ENCODE results near the gene CCDC88B.

The CCDC88B gene

GRCh38 chr11:64360448-64360921 lies 20.5 kb downstream of the CCDC88B start:
- no peaks in the 10 kb centered on the region for H3K9me3 ChIP-seq (ENCODE audit: control insufficient read depth, low read length)
- no peak for DNase-seq
- peak overlapping the region; percentile 81 for H3K4me3 ChIP-seq (ENCODE audit: insufficient read depth, low read depth, low read length, poor library complexity, severe bottlenecking)
- H3K4me1 ChIP-seq (ENCODE audit: control insufficient read depth, insufficient read depth, low read length, poor library complexity, severe bottlenecking) = peaks cover 29% of the 10 kb centered on the region
- no peaks in the 10 kb centered on the region for H3K27me3 ChIP-seq (replicated peaks; ENCODE audit: control insufficient read depth, insufficient read depth, low read length, poor library complexity, severe bottlenecking)
- peaks cover 40% of the 10 kb centered on the region for H3K36me3 ChIP-seq (ENCODE audit: control insufficient read depth, insufficient read depth, low read length)
- H3K27ac ChIP-seq (ENCODE audit: insufficient read depth, low read length, poor library complexity, severe bottlenecking) = no peak overlapping the region

DNA sequence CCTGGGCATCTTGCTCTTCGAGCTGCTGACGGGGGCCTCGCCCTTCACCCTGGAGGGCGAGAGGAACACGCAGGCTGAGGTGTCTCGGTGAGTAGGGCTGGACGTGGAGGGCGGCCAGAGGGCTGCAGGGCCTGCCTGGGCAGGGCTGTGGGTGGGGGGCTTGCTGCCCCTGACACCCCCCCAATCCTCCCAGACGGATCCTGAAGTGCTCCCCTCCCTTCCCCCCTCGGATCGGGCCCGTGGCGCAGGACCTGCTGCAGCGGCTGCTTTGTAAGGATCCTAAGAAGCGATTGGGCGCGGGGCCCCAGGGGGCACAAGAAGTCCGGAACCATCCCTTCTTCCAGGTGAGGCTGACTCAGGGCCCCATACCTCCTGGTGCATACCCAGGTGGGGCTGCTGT lies 21.7 kb downstream of the CCDC88B start:
- no peak for DNase-seq
- H3K4me3 ChIP-seq (ENCODE audit: insufficient read depth, low read depth, low read length, poor library complexity, severe bottlenecking) = no peak overlapping the region
- H3K9me3 ChIP-seq (ENCODE audit: control insufficient read depth, low read length) = no peaks in the 10 kb centered on the region
- no peaks in the 10 kb centered on the region for H3K27me3 ChIP-seq (replicated peaks; ENCODE audit: control insufficient read depth, insufficient read depth, low read length, poor library complexity, severe bottlenecking)
- peaks cover 44% of the 10 kb centered on the region for H3K36me3 ChIP-seq (ENCODE audit: control insufficient read depth, insufficient read depth, low read length)
- peaks cover 29% of the 10 kb centered on the region for H3K4me1 ChIP-seq (ENCODE audit: control insufficient read depth, insufficient read depth, low read length, poor library complexity, severe bottlenecking)
- H3K27ac ChIP-seq (ENCODE audit: insufficient read depth, low read length, poor library complexity, severe bottlenecking) = no peak overlapping the region

DNA sequence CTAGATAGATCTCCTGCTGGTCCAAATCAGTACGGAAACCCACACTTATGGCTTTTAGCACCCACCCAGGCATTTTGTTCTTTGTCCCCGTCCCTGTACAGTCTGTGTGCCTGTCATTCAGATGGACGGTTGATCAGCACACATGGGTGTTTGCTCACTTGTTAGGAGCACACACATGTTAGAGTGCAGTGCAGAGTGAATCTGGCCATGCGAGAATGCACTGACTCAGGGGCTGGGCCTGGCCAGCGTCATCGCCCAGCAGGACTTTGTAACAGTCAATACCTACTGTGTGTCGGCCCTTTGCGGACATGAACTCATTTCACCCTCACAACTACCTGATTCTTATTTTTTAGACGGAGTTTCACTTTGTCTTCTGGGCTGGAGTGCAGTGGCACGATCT lies 22.3 kb downstream of the CCDC88B start:
- Histone ChIP-seq H3K27me3 (replicated peaks; ENCODE audit: control insufficient read depth, insufficient read depth, low read length, poor library complexity, severe bottlenecking) (no peaks in the 10 kb centered on the region), H3K9me3 (ENCODE audit: control insufficient read depth, low read length) (no peaks in the 10 kb centered on the region), H3K36me3 (ENCODE audit: control insufficient read depth, insufficient read depth, low read length) (peaks cover 45% of the 10 kb centered on the region), H3K4me1 (ENCODE audit: control insufficient read depth, insufficient read depth, low read length, poor library complexity, severe bottlenecking) (peaks cover 28% of the 10 kb centered on the region), H3K27ac (ENCODE audit: insufficient read depth, low read length, poor library complexity, severe bottlenecking) (no peak overlapping the region), H3K4me3 (ENCODE audit: insufficient read depth, low read depth, low read length, poor library complexity, severe bottlenecking) (no peak overlapping the region)
- no peak for DNase-seq

- no peak for DNase-seq
- peaks cover 58% of the 10 kb centered on the region for H3K36me3 ChIP-seq (ENCODE audit: control insufficient read depth, insufficient read depth, low read length)
Observed at GRCh38 chr11:64364435-64364834, 24.4 kb downstream of the CCDC88B start.

DNA sequence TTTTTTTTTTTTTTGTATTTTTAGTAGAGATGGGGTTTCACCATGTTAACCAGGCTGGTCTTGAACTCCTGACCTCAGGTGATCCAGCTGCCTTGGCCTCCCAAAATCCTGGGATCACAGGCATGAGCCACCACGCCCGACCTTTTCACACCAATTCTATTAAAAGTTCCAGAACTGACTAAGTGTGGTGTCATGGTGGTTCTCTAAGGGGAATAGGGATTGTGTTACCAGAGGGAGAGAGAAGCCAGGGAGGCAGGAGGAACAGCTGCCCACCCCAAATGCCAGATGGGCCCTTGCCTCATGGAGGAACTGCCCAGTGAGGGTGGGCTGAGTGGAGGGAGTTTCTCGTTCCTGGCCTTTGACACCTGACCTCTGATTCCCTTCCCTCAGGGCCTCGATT lies 24.9 kb downstream of the CCDC88B start:
- Histone ChIP-seq H3K27me3 (replicated peaks; ENCODE audit: control insufficient read depth, insufficient read depth, low read length, poor library complexity, severe bottlenecking) (no peaks in the 10 kb centered on the region), H3K4me3 (ENCODE audit: insufficient read depth, low read depth, low read length, poor library complexity, severe bottlenecking) (no peak overlapping the region), H3K9me3 (ENCODE audit: control insufficient read depth, low read length) (no peaks in the 10 kb centered on the region), H3K4me1 (ENCODE audit: control insufficient read depth, insufficient read depth, low read length, poor library complexity, severe bottlenecking) (peaks cover 7% of the 10 kb centered on the region), H3K27ac (ENCODE audit: insufficient read depth, low read length, poor library complexity, severe bottlenecking) (no peak overlapping the region), H3K36me3 (ENCODE audit: control insufficient read depth, insufficient read depth, low read length) (peaks cover 62% of the 10 kb centered on the region)
- no peak for DNase-seq

More at GRCh38 chr11:64364435-64364834, 24.4 kb downstream of the CCDC88B start:
- Histone ChIP-seq H3K27me3 (replicated peaks; ENCODE audit: control insufficient read depth, insufficient read depth, low read length, poor library complexity, severe bottlenecking) (no peaks in the 10 kb centered on the region), H3K4me1 (ENCODE audit: control insufficient read depth, insufficient read depth, low read length, poor library complexity, severe bottlenecking) (peaks cover 11% of the 10 kb centered on the region), H3K4me3 (ENCODE audit: insufficient read depth, low read depth, low read length, poor library complexity, severe bottlenecking) (no peak overlapping the region), H3K27ac (ENCODE audit: insufficient read depth, low read length, poor library complexity, severe bottlenecking) (no peak overlapping the region), H3K9me3 (ENCODE audit: control insufficient read depth, low read length) (no peaks in the 10 kb centered on the region)

GRCh38 chr11:64366751-64367150 lies 26.7 kb downstream of the CCDC88B start:
- H3K9me3 ChIP-seq (ENCODE audit: control insufficient read depth, low read length) = no peaks in the 10 kb centered on the region
- no peak overlapping the region for H3K27ac ChIP-seq (ENCODE audit: insufficient read depth, low read length, poor library complexity, severe bottlenecking)
- H3K4me1 ChIP-seq (ENCODE audit: control insufficient read depth, insufficient read depth, low read length, poor library complexity, severe bottlenecking) = no peaks in the 10 kb centered on the region
- peaks cover 63% of the 10 kb centered on the region for H3K36me3 ChIP-seq (ENCODE audit: control insufficient read depth, insufficient read depth, low read length)
- no peaks in the 10 kb centered on the region for H3K27me3 ChIP-seq (replicated peaks; ENCODE audit: control insufficient read depth, insufficient read depth, low read length, poor library complexity, severe bottlenecking)
- no peak for DNase-seq
- H3K4me3 ChIP-seq (ENCODE audit: insufficient read depth, low read depth, low read length, poor library complexity, severe bottlenecking) = no peak overlapping the region

- Histone ChIP-seq H3K27ac (ENCODE audit: insufficient read depth, low read length, poor library complexity, severe bottlenecking) (no peak overlapping the region), H3K36me3 (ENCODE audit: control insufficient read depth, insufficient read depth, low read length) (peaks cover 51% of the 10 kb centered on the region), H3K4me1 (ENCODE audit: control insufficient read depth, insufficient read depth, low read length, poor library complexity, severe bottlenecking) (no peaks in the 10 kb centered on the region), H3K9me3 (ENCODE audit: control insufficient read depth, low read length) (no peaks in the 10 kb centered on the region), H3K27me3 (replicated peaks; ENCODE audit: control insufficient read depth, insufficient read depth, low read length, poor library complexity, severe bottlenecking) (no peaks in the 10 kb centered on the region), H3K4me3 (ENCODE audit: insufficient read depth, low read depth, low read length, poor library complexity, severe bottlenecking) (no peak overlapping the region)
- DNase-seq = no peak
Observed at GRCh38 chr11:64367931-64368672, 28.1 kb downstream of the CCDC88B start.

GRCh38 chr11:64368673-64369074 lies 28.7 kb downstream of the CCDC88B start:
- peaks cover 46% of the 10 kb centered on the region for H3K36me3 ChIP-seq (ENCODE audit: control insufficient read depth, insufficient read depth, low read length)
- H3K4me1 ChIP-seq (ENCODE audit: control insufficient read depth, insufficient read depth, low read length, poor library complexity, severe bottlenecking) = no peaks in the 10 kb centered on the region
- H3K27me3 ChIP-seq (replicated peaks; ENCODE audit: control insufficient read depth, insufficient read depth, low read length, poor library complexity, severe bottlenecking) = no peaks in the 10 kb centered on the region
- no peak for DNase-seq
- no peak overlapping the region for H3K4me3 ChIP-seq (ENCODE audit: insufficient read depth, low read depth, low read length, poor library complexity, severe bottlenecking)
- no peak overlapping the region for H3K27ac ChIP-seq (ENCODE audit: insufficient read depth, low read length, poor library complexity, severe bottlenecking)
- H3K9me3 ChIP-seq (ENCODE audit: control insufficient read depth, low read length) = no peaks in the 10 kb centered on the region

- H3K4me3 ChIP-seq (ENCODE audit: insufficient read depth, low read depth, low read length, poor library complexity, severe bottlenecking) = no peak overlapping the region
- no peaks in the 10 kb centered on the region for H3K27me3 ChIP-seq (replicated peaks; ENCODE audit: control insufficient read depth, insufficient read depth, low read length, poor library complexity, severe bottlenecking)
- H3K36me3 ChIP-seq (ENCODE audit: control insufficient read depth, insufficient read depth, low read length) = peaks cover 39% of the 10 kb centered on the region
- H3K27ac ChIP-seq (ENCODE audit: insufficient read depth, low read length, poor library complexity, severe bottlenecking) = no peak overlapping the region
- no peak for DNase-seq
- H3K9me3 ChIP-seq (ENCODE audit: control insufficient read depth, low read length) = no peaks in the 10 kb centered on the region
- H3K4me1 ChIP-seq (ENCODE audit: control insufficient read depth, insufficient read depth, low read length, poor library complexity, severe bottlenecking) = no peaks in the 10 kb centered on the region
Observed at GRCh38 chr11:64369440-64370421, 29.7 kb downstream of the CCDC88B start.

DNA sequence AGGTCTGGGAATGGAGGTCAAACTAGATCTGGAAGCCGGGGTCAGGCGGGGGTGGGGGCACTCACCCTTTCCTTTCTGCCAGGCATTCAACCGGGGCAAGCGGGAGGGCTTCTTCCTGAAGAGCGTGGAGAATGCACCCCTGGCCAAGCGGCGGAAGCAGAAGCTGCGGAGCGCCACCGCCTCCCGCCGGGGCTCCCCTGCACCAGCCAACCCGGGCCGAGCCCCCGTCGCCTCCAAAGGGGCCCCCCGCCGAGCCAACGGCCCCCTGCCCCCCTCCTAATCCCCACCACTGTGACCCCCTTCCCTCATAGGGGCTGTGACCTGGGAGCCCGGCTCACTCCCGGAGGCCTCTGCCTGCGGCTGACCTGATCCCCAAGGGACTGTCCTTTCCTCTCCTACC lies 31.2 kb downstream of the CCDC88B start:
- H3K36me3 ChIP-seq (ENCODE audit: control insufficient read depth, insufficient read depth, low read length) = peaks cover 29% of the 10 kb centered on the region
- H3K9me3 ChIP-seq (ENCODE audit: control insufficient read depth, low read length) = no peaks in the 10 kb centered on the region
- no peaks in the 10 kb centered on the region for H3K27me3 ChIP-seq (replicated peaks; ENCODE audit: control insufficient read depth, insufficient read depth, low read length, poor library complexity, severe bottlenecking)
- no peak overlapping the region for H3K4me3 ChIP-seq (ENCODE audit: insufficient read depth, low read depth, low read length, poor library complexity, severe bottlenecking)
- no peaks in the 10 kb centered on the region for H3K4me1 ChIP-seq (ENCODE audit: control insufficient read depth, insufficient read depth, low read length, poor library complexity, severe bottlenecking)
- DNase-seq = no peak
- no peak overlapping the region for H3K27ac ChIP-seq (ENCODE audit: insufficient read depth, low read length, poor library complexity, severe bottlenecking)
